AG10803 (cell line): ENCODE data around the gene COL24A1.
"Not testable (repeated sequence)": the region's sequence is repeated elsewhere in the genome, so short reads cannot be mapped to it uniquely, and the experiment has no call there.

Experiments used
- DNase-seq: peaks from one replicate; pipeline ENCODE4 v3.0.0; 2010; ENCODE audit warnings: low read depth
- H3K4me3 ChIP-seq: 2 replicates; pipeline ENCODE4 v1.5.1; 2011; ENCODE audit warnings: mild to moderate bottlenecking, low read length, control low read depth
- TF ChIP-seq, protein P1 (sequence below): conservative IDR thresholded peaks from 2 replicates; pipeline ENCODE4 v1.5.1; 2011; ENCODE audit warnings: mild to moderate bottlenecking, low read length, control low read depth, inconsistent platforms

COL24A1 gene

GRCh38 chr1:85991261-85991660 is 165.3 kb downstream of the COL24A1 start:
- TF ChIP-seq, protein P1, sequence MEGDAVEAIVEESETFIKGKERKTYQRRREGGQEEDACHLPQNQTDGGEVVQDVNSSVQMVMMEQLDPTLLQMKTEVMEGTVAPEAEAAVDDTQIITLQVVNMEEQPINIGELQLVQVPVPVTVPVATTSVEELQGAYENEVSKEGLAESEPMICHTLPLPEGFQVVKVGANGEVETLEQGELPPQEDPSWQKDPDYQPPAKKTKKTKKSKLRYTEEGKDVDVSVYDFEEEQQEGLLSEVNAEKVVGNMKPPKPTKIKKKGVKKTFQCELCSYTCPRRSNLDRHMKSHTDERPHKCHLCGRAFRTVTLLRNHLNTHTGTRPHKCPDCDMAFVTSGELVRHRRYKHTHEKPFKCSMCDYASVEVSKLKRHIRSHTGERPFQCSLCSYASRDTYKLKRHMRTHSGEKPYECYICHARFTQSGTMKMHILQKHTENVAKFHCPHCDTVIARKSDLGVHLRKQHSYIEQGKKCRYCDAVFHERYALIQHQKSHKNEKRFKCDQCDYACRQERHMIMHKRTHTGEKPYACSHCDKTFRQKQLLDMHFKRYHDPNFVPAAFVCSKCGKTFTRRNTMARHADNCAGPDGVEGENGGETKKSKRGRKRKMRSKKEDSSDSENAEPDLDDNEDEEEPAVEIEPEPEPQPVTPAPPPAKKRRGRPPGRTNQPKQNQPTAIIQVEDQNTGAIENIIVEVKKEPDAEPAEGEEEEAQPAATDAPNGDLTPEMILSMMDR: no peak
- no peak for DNase-seq
- H3K4me3 ChIP-seq: no peak overlapping the region

DNA sequence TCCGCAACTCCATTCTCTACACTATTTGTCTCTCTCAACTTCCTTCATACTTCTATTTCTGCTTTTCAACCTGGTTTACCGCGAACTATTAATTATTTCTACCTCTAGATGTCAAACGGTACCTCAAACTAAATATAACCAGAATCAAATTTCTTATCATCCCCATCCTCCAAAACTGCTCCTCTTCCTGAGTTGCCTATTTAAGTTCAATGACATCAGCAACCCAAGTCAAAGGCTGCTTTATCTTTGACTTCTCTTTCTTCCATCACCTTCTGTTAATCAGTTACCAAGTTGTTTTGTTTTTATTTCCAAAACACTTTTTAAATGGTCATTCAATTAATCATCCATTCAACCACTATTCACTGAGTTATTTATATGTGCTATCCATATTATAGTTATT is 171.9 kb downstream of the COL24A1 start:
- no peak overlapping the region for H3K4me3 ChIP-seq
- DNase-seq: no peak
- TF ChIP-seq, protein P1: no peak

GRCh38 chr1:85983316-85983715 is 173.3 kb downstream of the COL24A1 start:
- no peak for DNase-seq
- no peak overlapping the region for H3K4me3 ChIP-seq
- TF ChIP-seq, protein P1: no peak

GRCh38 chr1:85976516-85977205 is 179.9 kb downstream of the COL24A1 start:
- DNase-seq: no peak
- TF ChIP-seq, protein P1: no peak

GRCh38 chr1:85975912-85976371 is 180.6 kb downstream of the COL24A1 start:
- no peak overlapping the region for H3K4me3 ChIP-seq
- TF ChIP-seq, protein P1: no peak
- DNase-seq: no peak

More at GRCh38 chr1:85976516-85977205, 179.9 kb downstream of the COL24A1 start:
- H3K4me3 ChIP-seq: no peak overlapping the region

- DNase-seq: no peak
- no peak overlapping the region for H3K4me3 ChIP-seq
- TF ChIP-seq, protein P1: no peak
These were observed 194.1 kb downstream of the COL24A1 start for GRCh38 chr1:85962457-85962856.

- TF ChIP-seq, protein P1: no peak
- DNase-seq: no peak
- no peak overlapping the region for H3K4me3 ChIP-seq
These were observed 198.8 kb downstream of the COL24A1 start for GRCh38 chr1:85957760-85958159.

- not testable (repeated sequence) for H3K4me3 ChIP-seq, DNase-seq
These were observed 201.4 kb downstream of the COL24A1 start for GRCh38 chr1:85955218-85955617.
